ENCODE results near the gene TRIAP1. TPM values are rescaled to one million over a fixed set of nuclear protein-coding genes. Genes with fewer than 3 reads are reported as not detected.

The TRIAP1 gene
- total RNA-seq, 4 donors from 2014 or later = 9.7 to 19.5 (median 16.8) TPM

DNA sequence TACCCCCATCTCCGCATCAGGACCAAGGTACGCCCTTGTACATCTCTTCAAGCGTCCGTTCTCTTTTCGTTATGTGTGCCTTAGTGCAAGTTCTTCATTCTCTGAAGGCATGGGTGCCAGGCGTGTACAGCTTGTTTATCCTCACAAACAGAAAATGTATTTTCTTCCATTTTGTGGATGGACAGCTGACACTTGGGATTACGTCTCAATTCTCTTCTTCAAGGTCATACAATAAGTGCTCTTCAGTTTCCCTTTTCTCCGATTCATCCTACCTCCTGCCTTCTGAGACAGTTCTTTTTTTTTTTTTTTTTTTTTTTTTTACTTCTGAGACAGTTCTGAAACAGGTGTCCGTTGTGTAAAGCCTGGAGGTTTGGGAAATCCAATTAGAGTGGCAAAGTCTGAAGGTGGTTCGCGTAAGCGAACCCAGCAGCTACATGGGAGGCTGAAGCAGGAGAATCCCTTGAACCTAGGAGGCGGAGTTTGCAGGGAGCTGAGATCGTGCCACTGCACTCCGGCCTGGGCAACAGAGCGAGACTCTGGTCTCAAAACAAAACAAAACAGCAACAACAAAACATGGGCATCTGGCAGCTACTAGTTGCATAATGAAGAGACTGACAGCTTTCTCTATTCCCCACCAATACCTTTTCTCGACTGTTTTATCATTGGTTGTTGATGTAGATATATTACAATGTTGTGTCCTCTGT lies 7.5 kb downstream of the TRIAP1 start:
- H3K36me3 ChIP-seq = peaks cover 0 to 40% of the 10 kb centered on the region in 2 donors
- H3K4me3 ChIP-seq = peak overlapping the region; percentile 67 to 81
- H3K9me3 ChIP-seq = no peaks in the 10 kb centered on the region
- TF ChIP-seq POLR2A (IDR thresholded peaks at IDR 0.05) (no peak), POLR2AphosphoS5 (IDR thresholded peaks at IDR 0.05) (no peak), CTCF (IDR thresholded peaks at IDR 0.05) (no peak), EP300 (IDR thresholded peaks at IDR 0.05) (no peak)
- H3K27me3 ChIP-seq = peaks cover under 1% of the 10 kb centered on the region
- peak overlapping the region; percentile 7 to 95 (median 86) for H3K27ac ChIP-seq
- 6 to 37% methylated on average over 9 to 15 of the region's 17 CpGs for WGBS, 2 donors (ENCODE audit: low coverage in 1 of 2)
- peaks cover 0 to 24% (median 8%) of the 10 kb centered on the region in 3 donors for H3K4me1 ChIP-seq
- no peak for ATAC-seq

DNA sequence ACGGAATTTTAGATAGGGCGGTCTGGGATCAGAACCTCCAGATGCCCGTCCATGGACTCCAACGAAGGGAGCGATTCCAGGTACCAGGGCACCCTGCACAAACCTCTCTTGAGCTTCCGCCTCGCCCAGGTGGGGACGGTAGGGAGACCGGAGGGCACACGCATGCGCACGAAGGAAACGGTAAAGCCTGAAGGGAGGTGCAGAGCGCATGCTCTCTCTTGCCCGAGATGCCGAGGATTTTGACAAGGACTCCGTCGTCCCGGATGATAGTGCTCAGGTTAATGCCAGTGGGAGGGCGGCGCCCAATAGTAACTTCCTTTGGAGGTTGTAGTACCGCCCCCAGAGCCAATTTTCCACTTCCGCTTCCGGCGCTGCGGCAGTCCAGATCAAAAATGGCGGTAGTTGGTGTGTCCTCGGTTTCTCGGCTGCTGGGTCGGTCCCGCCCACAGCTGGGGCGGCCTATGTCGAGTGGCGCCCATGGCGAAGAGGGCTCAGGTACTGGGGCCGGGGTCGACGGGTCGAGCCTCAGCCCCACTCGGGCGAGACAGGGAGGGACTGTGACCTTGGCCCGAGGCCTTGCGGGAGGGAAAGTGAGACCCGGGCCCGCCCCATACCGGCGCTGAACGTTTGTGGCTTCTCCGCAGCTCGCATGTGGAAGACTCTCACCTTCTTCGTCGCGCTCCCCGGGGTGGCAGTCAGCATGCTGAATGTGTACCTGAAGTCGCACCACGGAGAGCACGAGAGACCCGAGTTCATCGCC lies 8.3 kb downstream of the TRIAP1 start, which contains the start of gene COX6A1:
Gene COX6A1, plus strand, starts transcription at position 379 of the 760 bp plus-strand sequence. Its CDS starts 14 bp downstream, at position 393.
- 3% methylated on average over 5 to 13 of the region's 59 CpGs for WGBS, 2 donors (ENCODE audit: low coverage in 1 of 2)
- Histone ChIP-seq H3K36me3 (peaks cover 0 to 33% of the 10 kb centered on the region in 2 donors), H3K27ac (peak within 1 kb of the TSS; percentile 7 to 95 (median 86)), H3K4me1 (peaks cover 0 to 24% (median 8%) of the 10 kb centered on the region in 3 donors), H3K9me3 (no peaks in the 10 kb centered on the region), H3K4me3 (peak within 1 kb of the TSS; percentile 67 to 81), H3K27me3 (peaks cover 8% of the 10 kb centered on the region)
- ATAC-seq = peak; percentile 99
- TF ChIP-seq EP300 (IDR thresholded peaks at IDR 0.05) = no peak
- peak; percentile 28 to 56 for TF ChIP-seq POLR2A (IDR thresholded peaks at IDR 0.05)
- peak in 1 of 4 experiments; percentile 30 for TF ChIP-seq CTCF (IDR thresholded peaks at IDR 0.05)
- TF ChIP-seq POLR2AphosphoS5 (IDR thresholded peaks at IDR 0.05) = peak; percentile 68

DNA sequence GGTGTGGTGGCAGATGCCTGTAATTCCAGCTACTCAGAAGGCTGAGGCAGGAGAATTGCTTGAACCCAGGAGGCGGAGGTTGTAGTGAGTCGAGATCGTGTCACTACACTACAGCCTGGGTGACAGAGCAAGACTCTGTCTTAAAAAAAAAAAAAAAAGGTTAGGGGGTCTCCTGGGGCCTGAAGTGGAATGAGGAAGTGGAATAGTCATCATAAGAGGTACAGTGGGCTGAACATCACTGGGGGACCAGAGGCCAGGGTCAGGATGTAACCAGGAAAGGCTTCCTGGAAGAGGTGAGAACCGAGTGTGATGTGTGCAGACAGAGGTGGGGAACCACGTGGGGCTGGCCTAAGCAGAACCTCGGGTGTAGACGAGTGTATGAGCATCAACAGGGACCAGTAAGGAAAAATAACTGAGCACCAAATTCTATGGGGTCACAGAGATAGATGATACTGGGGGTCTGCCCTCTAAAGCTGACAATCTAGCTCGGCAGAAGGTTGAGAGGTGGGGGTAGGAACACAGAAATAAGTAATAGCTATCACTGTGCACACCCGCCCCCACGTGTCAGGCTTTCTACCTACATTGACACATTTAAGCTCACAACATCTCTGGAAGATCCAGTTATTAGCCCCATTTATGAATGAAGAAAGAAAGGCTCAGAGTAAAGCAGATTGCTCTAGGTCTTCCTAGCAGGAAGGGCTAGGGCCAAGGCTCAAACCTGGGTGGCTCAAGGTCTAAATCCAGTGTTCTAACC lies 13.2 kb downstream of the TRIAP1 start:
- Histone ChIP-seq H3K27me3 (peaks cover 14% of the 10 kb centered on the region), H3K4me1 (peaks cover 0 to 5% (median 0%) of the 10 kb centered on the region in 3 donors), H3K27ac (no peak overlapping the region), H3K9me3 (no peaks in the 10 kb centered on the region), H3K36me3 (no peaks in the 10 kb centered on the region), H3K4me3 (no peak overlapping the region)
- no peak for ATAC-seq
- TF ChIP-seq POLR2AphosphoS5 (IDR thresholded peaks at IDR 0.05) (no peak), CTCF (IDR thresholded peaks at IDR 0.05) (no peak), EP300 (IDR thresholded peaks at IDR 0.05) (no peak), POLR2A (IDR thresholded peaks at IDR 0.05) (no peak)
- 41 to 47% methylated on average over 4 to 10 of the region's 10 CpGs for WGBS, 2 donors (ENCODE audit: low coverage in 1 of 2)

DNA sequence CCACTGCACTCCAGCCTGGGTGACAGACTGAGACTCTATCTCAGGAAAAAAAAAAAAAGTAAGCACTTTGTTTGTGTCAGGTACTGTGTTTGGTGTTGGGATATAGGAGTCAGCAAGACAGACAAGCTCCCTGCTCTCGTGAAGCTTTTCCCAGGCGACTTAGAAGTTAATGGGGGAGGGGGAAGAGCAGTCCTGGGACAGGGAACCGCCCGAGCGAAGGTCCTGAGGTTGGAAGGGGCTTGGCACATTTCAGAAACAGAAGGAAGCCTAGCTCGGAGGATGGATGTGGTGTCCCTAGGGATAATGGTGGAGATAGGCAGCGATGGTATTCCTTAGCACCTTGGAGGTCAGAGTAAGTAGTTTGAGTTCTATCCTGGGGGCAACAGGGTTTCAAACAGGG lies 16.8 kb downstream of the TRIAP1 start:
- Histone ChIP-seq H3K27ac (no peak overlapping the region), H3K4me1 (no peaks in the 10 kb centered on the region), H3K36me3 (no peaks in the 10 kb centered on the region), H3K4me3 (no peak overlapping the region), H3K9me3 (no peaks in the 10 kb centered on the region), H3K27me3 (peaks cover 19% of the 10 kb centered on the region)
- TF ChIP-seq POLR2AphosphoS5 (IDR thresholded peaks at IDR 0.05) (no peak), EP300 (IDR thresholded peaks at IDR 0.05) (no peak), POLR2A (IDR thresholded peaks at IDR 0.05) (no peak)
- WGBS, 2 donors (ENCODE audit: low coverage in 1 of 2) = 52 to 55% methylated on average over 2 to 7 of the region's 7 CpGs
- ATAC-seq = no peak
